Neural progenitor cell (in vitro differentiated cells): Measurements from ENCODE around the gene WWOX.

Experiments
- EZH2phosphoT487 ChIP-seq: fragments of 200-600 bp; sonication (generic); IDR thresholded peaks from 2 replicates; pipeline ENCODE4 v1.6.1; 2017; ENCODE audit warnings: antibody characterized with exemption
- TF ChIP-seq, protein P1 (sequence below): fragments of 200-600 bp; sonication (generic); IDR thresholded peaks from 2 replicates; pipeline ENCODE4 v1.5.1; 2017; ENCODE audit warnings: antibody characterized with exemption, mild to moderate bottlenecking

DNA sequence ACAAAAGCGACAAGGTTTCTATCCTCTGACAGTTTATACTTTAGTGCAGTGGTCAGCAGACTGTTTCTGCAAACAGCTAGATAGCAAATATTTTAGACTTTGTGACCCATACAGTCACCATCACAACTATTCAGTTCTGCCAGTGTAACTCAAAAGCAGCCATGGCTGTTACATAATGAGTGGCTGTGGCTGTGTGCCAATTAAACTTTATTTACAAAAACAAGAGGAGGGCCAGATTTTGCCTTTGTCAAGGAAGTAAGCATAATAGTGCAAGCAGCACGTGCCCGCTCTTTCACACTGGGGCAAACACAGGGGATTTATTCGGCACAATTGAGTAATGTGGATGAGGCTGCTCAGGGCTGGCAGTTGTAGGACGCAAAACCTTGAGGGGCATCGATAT is 949.6 kb downstream of the WWOX start:
- TF ChIP-seq, protein P1, sequence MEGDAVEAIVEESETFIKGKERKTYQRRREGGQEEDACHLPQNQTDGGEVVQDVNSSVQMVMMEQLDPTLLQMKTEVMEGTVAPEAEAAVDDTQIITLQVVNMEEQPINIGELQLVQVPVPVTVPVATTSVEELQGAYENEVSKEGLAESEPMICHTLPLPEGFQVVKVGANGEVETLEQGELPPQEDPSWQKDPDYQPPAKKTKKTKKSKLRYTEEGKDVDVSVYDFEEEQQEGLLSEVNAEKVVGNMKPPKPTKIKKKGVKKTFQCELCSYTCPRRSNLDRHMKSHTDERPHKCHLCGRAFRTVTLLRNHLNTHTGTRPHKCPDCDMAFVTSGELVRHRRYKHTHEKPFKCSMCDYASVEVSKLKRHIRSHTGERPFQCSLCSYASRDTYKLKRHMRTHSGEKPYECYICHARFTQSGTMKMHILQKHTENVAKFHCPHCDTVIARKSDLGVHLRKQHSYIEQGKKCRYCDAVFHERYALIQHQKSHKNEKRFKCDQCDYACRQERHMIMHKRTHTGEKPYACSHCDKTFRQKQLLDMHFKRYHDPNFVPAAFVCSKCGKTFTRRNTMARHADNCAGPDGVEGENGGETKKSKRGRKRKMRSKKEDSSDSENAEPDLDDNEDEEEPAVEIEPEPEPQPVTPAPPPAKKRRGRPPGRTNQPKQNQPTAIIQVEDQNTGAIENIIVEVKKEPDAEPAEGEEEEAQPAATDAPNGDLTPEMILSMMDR, result no peak
- no peak for TF ChIP-seq EZH2phosphoT487
